HCT116 (cell line): ENCODE data around the gene TLE5. TPM values are rescaled to one million over a fixed set of nuclear protein-coding genes. Genes with fewer than 3 reads are reported as not detected.
A peak's percentile ranks its signal among the peaks of the same experiment; 100 is the strongest.

Experiments used
- ATAC-seq: fragments of 200-7000 bp; cut with Tn5 transposase; 2 replicates; pipeline ENCODE4 v1.9.1; 2020; ENCODE audit warnings: mild to moderate bottlenecking, moderate library complexity
- BruUV-seq: library from RNA; stranded (reverse); fragments of 400-500 nt; replicated peaks from 2 replicates; lab custom pipeline; 2021; lab: Mats Ljungman, UMichigan
- CTCF ChIA-PET: fragments of 300-600 bp; sonication (Branson Sonifier 250); formaldehyde crosslinking; loops from one replicate; lab custom pipeline; 2021; ENCODE audit warnings: antibody characterized with exemption; lab: Charles Lee
- POLR2A ChIA-PET: fragments of 300-600, 350-600 bp; sonication (Branson Sonifier 250); formaldehyde crosslinking; loops from one replicate; lab custom pipeline; 2021; ENCODE audit warnings: antibody characterized with exemption; lab: Charles Lee
- RAD21 ChIA-PET, 2 experiments: fragments of 300-600 bp; sonication (Branson Sonifier 250); formaldehyde crosslinking; loops; one replicate each; lab custom pipeline; 2023; ENCODE audit warnings: low total read pairs in 2 of 2; ENCODE audit not compliant: uncharacterized antibody in 2 of 2, unreplicated experiment in 2 of 2, low non-redundant PET in 1 of 2; lab: Charles Lee
- DNase-seq: peaks from one replicate; pipeline ENCODE4 v3.0.0-alpha.2; 2010; ENCODE audit warnings: low read depth, low spot score
- H2AFZ ChIP-seq: fragments of 200-600 bp; shearing (Covaris generic), sonication (generic); 2 replicates; pipeline ENCODE4 v1.6.1; 2017; ENCODE audit warnings: low read depth, mixed run types, mixed read lengths, antibody characterized with exemption, low read length; ENCODE audit not compliant: poor library complexity, severe bottlenecking
- H3K27ac ChIP-seq: 2 replicates; pipeline ENCODE4 v1.5.1; 2012; ENCODE audit warnings: low read depth, low read length
- H3K27me3 ChIP-seq: fragments of 200-600 bp; sonication (generic); 2 replicates; pipeline ENCODE4 v1.6.1; 2016; ENCODE audit warnings: mixed run types, low read length, mixed read lengths; ENCODE audit not compliant: insufficient read depth
- H3K36me3 ChIP-seq, 2 experiments: fragments of 200-500 bp in 1 of 2; fragments of 200-600 bp in 1 of 2; sonication (Bioruptor generic) in 1 of 2; sonication (generic) in 1 of 2; 2 replicates each; pipeline versions ENCODE4 v1.5.1 to v1.6.1; 2014 to 2016; ENCODE audit warnings: low read length in 2 of 2, inconsistent platforms in 1 of 2, mixed read lengths in 1 of 2, mixed run types in 1 of 2; ENCODE audit not compliant: insufficient read depth in 2 of 2, control insufficient read depth in 1 of 2
- H3K4me1 ChIP-seq, 2 experiments: fragments of 200-600 bp in 1 of 2; sonication (generic) in 1 of 2; 2 replicates each; pipeline versions ENCODE4 v1.5.1 to v1.6.1; 2012 to 2017; ENCODE audit warnings: low read length in 2 of 2, inconsistent platforms in 1 of 2, mild to moderate bottlenecking in 1 of 2, mixed read lengths in 1 of 2, mixed run types in 1 of 2, moderate library complexity in 1 of 2; ENCODE audit not compliant: insufficient read depth in 2 of 2, control insufficient read depth in 1 of 2
- H3K4me2 ChIP-seq: fragments of 200-600 bp; sonication (generic); 2 replicates; pipeline ENCODE4 v1.6.1; 2017; ENCODE audit warnings: mixed run types, low read length, mixed read lengths
- H3K4me3 ChIP-seq, 2 experiments: fragments of 200-600 bp in 1 of 2; sonication (generic) in 1 of 2; replicated peaks in 1 of 2; 2 replicates each; pipeline ENCODE4 v1.5.1; 2011 to 2016; ENCODE audit warnings: low read length in 2 of 2, control low read depth in 1 of 2, low read depth in 1 of 2, mild to moderate bottlenecking in 1 of 2, mixed read lengths in 1 of 2, mixed run types in 1 of 2
- H3K79me2 ChIP-seq: fragments of 200-600 bp; sonication (generic); 2 replicates; pipeline ENCODE4 v1.6.1; 2017; ENCODE audit warnings: mild to moderate bottlenecking, mixed run types, low read length, moderate library complexity, mixed read lengths; ENCODE audit not compliant: insufficient read depth
- H3K9ac ChIP-seq: fragments of 200-600 bp; sonication (generic); 2 replicates; pipeline ENCODE4 v1.6.1; 2016; ENCODE audit warnings: low read length, mixed read lengths
- H3K9me2 ChIP-seq: fragments of 200-600 bp; sonication (generic), shearing (Covaris generic); 2 replicates; pipeline ENCODE4 v1.6.1; 2017; ENCODE audit warnings: mixed run types, mild to moderate bottlenecking, moderate library complexity; ENCODE audit not compliant: insufficient read depth
- H3K9me3 ChIP-seq, 2 experiments: fragments of 200-500 bp in 1 of 2; fragments of 200-600 bp in 1 of 2; sonication (Bioruptor generic) in 1 of 2; sonication (generic) in 1 of 2; 2 replicates each; pipeline ENCODE4 v1.6.1; 2014 to 2017; ENCODE audit warnings: low read length in 2 of 2, mixed read lengths in 2 of 2, inconsistent platforms in 1 of 2, low read depth in 1 of 2, mild to moderate bottlenecking in 1 of 2, mixed run types in 1 of 2, moderate library complexity in 1 of 2; ENCODE audit not compliant: control insufficient read depth in 1 of 2, insufficient read depth in 1 of 2
- H4K20me1 ChIP-seq: fragments of 200-600 bp; sonication (generic), shearing (Covaris generic); 2 replicates; pipeline ENCODE4 v1.6.1; 2017; ENCODE audit warnings: mixed run types, mild to moderate bottlenecking, moderate library complexity; ENCODE audit not compliant: insufficient read depth
- CBX3 ChIP-seq: IDR thresholded peaks from 2 replicates; pipeline ENCODE4 v1.6.1; 2012; ENCODE audit warnings: low read depth
- CEBPB ChIP-seq: IDR thresholded peaks from 2 replicates; pipeline ENCODE4 v1.6.1; 2012; ENCODE audit warnings: low read depth
- EZH2 ChIP-seq: fragments of 200-600 bp; sonication (generic); IDR thresholded peaks from 2 replicates; pipeline ENCODE4 v1.6.1; 2017; ENCODE audit warnings: antibody characterized with exemption, mixed run types
- EZH2phosphoT487 ChIP-seq: fragments of 200-600 bp; IDR thresholded peaks from 2 replicates; pipeline ENCODE4 v1.6.1; 2018; ENCODE audit warnings: antibody characterized with exemption, borderline replicate concordance
- FOSL1 ChIP-seq: IDR thresholded peaks from 2 replicates; pipeline ENCODE4 v1.6.1; 2012; ENCODE audit warnings: low read depth
- JUND ChIP-seq: IDR thresholded peaks from 2 replicates; pipeline ENCODE4 v1.6.1; 2012
- MAX ChIP-seq: IDR thresholded peaks from 2 replicates; pipeline ENCODE4 v1.6.1; 2012
- POLR2A ChIP-seq: IDR thresholded peaks from 2 replicates; pipeline ENCODE4 v1.7.0; 2011; ENCODE audit warnings: borderline replicate concordance; ENCODE audit not compliant: insufficient read depth, insufficient read length; ENCODE audit errors: extremely low read depth
- POLR2AphosphoS5 ChIP-seq: IDR thresholded peaks from 2 replicates; pipeline ENCODE4 v1.6.1; 2011; ENCODE audit warnings: mild to moderate bottlenecking, low read depth, low read length, moderate library complexity
- SIN3A ChIP-seq: IDR thresholded peaks from 2 replicates; pipeline ENCODE4 v1.6.1; 2012; ENCODE audit warnings: low read depth
- SP1 ChIP-seq: IDR thresholded peaks from 2 replicates; pipeline ENCODE4 v1.6.1; 2012; ENCODE audit warnings: low read depth
- SRF ChIP-seq: IDR thresholded peaks from 2 replicates; pipeline ENCODE4 v1.6.1; 2012; ENCODE audit warnings: low read depth
- TCF7L2 ChIP-seq: IDR thresholded peaks from 2 replicates; pipeline ENCODE4 v1.7.0; 2011; ENCODE audit warnings: borderline replicate concordance, inconsistent platforms; ENCODE audit not compliant: insufficient read depth, insufficient read length; ENCODE audit errors: extremely low read depth
- YY1 ChIP-seq: IDR thresholded peaks from 2 replicates; pipeline ENCODE4 v1.6.1; 2011; ENCODE audit warnings: low read length, low read depth, moderate library complexity, mild to moderate bottlenecking; ENCODE audit not compliant: insufficient replicate concordance; ENCODE audit errors: extremely low read depth
- ZBTB33 ChIP-seq: IDR thresholded peaks from 2 replicates; pipeline ENCODE4 v1.6.1; 2011; ENCODE audit warnings: mild to moderate bottlenecking, low read length, moderate library complexity; ENCODE audit not compliant: insufficient replicate concordance; ENCODE audit errors: extremely low read depth
- ZFX ChIP-seq: fragments of 450-650 bp; IDR thresholded peaks from 2 replicates; pipeline ENCODE4 v1.6.1; 2017
- ZNF274 ChIP-seq: fragments of 200-500 bp; sonication (Bioruptor generic); IDR thresholded peaks from 2 replicates; pipeline ENCODE4 v1.6.1; 2014; ENCODE audit warnings: mild to moderate bottlenecking, low read depth, low read length, inconsistent platforms
- intact Hi-C: fragments of 100-400 bp; cut with micrococcal nuclease; formaldehyde crosslinking; loops from 2 replicates; pipeline ENCODE4 v1.10.0; 2022
- total RNA-seq: library from RNA; stranded (reverse); gene quantifications from one replicate; pipeline ENCODE4 v1.2.1, GENCODE V29; 2021; ENCODE audit not compliant: unreplicated experiment
- TF ChIP-seq, protein P1 (sequence below): IDR thresholded peaks from 2 replicates; pipeline ENCODE4 v1.6.1; 2012
- TF ChIP-seq, protein P2 (sequence below): IDR thresholded peaks from 2 replicates; pipeline ENCODE4 v1.6.1; 2012; ENCODE audit warnings: low read depth

TLE5 gene
- total RNA-seq, 1 experiment from 2014 or later = 263 TPM

- ATAC-seq = peak; percentile 54
- TF ChIP-seq JUND = no peak
- TF ChIP-seq ZBTB33 = no peak
- no peak for TF ChIP-seq SP1
- no peak for TF ChIP-seq TCF7L2
- no peak for TF ChIP-seq EZH2
- no peak for TF ChIP-seq EZH2phosphoT487
- TF ChIP-seq FOSL1 = no peak
- no peak for TF ChIP-seq MAX
- no peak for TF ChIP-seq YY1
- no peak for TF ChIP-seq SRF
- TF ChIP-seq, protein P1, sequence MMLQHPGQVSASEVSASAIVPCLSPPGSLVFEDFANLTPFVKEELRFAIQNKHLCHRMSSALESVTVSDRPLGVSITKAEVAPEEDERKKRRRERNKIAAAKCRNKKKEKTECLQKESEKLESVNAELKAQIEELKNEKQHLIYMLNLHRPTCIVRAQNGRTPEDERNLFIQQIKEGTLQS = no peak
- TF ChIP-seq POLR2A = no peak
- TF ChIP-seq CBX3 = no peak
- no peak for TF ChIP-seq CEBPB
- TF ChIP-seq, protein P2, sequence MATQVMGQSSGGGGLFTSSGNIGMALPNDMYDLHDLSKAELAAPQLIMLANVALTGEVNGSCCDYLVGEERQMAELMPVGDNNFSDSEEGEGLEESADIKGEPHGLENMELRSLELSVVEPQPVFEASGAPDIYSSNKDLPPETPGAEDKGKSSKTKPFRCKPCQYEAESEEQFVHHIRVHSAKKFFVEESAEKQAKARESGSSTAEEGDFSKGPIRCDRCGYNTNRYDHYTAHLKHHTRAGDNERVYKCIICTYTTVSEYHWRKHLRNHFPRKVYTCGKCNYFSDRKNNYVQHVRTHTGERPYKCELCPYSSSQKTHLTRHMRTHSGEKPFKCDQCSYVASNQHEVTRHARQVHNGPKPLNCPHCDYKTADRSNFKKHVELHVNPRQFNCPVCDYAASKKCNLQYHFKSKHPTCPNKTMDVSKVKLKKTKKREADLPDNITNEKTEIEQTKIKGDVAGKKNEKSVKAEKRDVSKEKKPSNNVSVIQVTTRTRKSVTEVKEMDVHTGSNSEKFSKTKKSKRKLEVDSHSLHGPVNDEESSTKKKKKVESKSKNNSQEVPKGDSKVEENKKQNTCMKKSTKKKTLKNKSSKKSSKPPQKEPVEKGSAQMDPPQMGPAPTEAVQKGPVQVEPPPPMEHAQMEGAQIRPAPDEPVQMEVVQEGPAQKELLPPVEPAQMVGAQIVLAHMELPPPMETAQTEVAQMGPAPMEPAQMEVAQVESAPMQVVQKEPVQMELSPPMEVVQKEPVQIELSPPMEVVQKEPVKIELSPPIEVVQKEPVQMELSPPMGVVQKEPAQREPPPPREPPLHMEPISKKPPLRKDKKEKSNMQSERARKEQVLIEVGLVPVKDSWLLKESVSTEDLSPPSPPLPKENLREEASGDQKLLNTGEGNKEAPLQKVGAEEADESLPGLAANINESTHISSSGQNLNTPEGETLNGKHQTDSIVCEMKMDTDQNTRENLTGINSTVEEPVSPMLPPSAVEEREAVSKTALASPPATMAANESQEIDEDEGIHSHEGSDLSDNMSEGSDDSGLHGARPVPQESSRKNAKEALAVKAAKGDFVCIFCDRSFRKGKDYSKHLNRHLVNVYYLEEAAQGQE = no peak
- no peak for TF ChIP-seq ZNF274
- no peak for TF ChIP-seq SIN3A
- TF ChIP-seq ZFX = peak; percentile 61
- TF ChIP-seq POLR2AphosphoS5 = peak; percentile 36; the same call in 1 of the 2 replicates
Observed at GRCh38 chr19:3061182-3062161, 823 bp downstream of the TLE5 start.

More at GRCh38 chr19:3061182-3062161, 823 bp downstream of the TLE5 start:
- no peaks in the 10 kb centered on the region for H3K9me3 ChIP-seq
- no TSS peak for BruUV-seq
- peak overlapping the region; percentile 71 for H3K4me2 ChIP-seq
- peak overlapping the region; percentile 72 to 80 for H3K4me3 ChIP-seq
- H3K79me2 ChIP-seq = peaks cover 41% of the 10 kb centered on the region
- ChIA-PET RAD21 (no interaction called here), CTCF (interaction anchor here (1.0 kb wide), 1 partner anchor 12 kb away, joined by 4 read pairs; no protein-coding TSS in a partner anchor), POLR2A (interaction anchor here (0.6 kb wide), 1 partner anchor 9 kb away, joined by 4 read pairs; no protein-coding TSS in a partner anchor)
- peak overlapping the region; percentile 81 for H3K9ac ChIP-seq
- H3K27ac ChIP-seq = peak overlapping the region; percentile 91
- no peak for DNase-seq
- peaks cover 16 to 40% of the 10 kb centered on the region in 2 experiments for H3K4me1 ChIP-seq
- no peaks in the 10 kb centered on the region for H3K27me3 ChIP-seq
- H3K9me2 ChIP-seq = no peaks in the 10 kb centered on the region
- H3K36me3 ChIP-seq = peaks cover 12 to 15% of the 10 kb centered on the region in 2 experiments
- no peak overlapping the region for H2AFZ ChIP-seq
- H4K20me1 ChIP-seq = no peaks in the 10 kb centered on the region
- intact Hi-C loops = no loop called here
